K562 (cell line): ENCODE measurements around the gene BLTP3B.

Experiments
- ARID3A ChIP-seq: IDR thresholded peaks from 2 replicates; pipeline ENCODE4 v1.6.1; 2012; ENCODE audit warnings: low read depth, low read length, improper control_type of control experiment, borderline replicate concordance
- CTCF ChIP-seq, 3 experiments: IDR thresholded peaks in 2 of 3; conservative IDR thresholded peaks in 1 of 3; 2 replicates each; pipeline ENCODE4 v1.5.1; 2011 to 2012; ENCODE audit warnings: low read length in 3 of 3, mild to moderate bottlenecking in 3 of 3, control low read depth in 2 of 3, improper control_type of control experiment in 1 of 3, inconsistent platforms in 1 of 3, low read depth in 1 of 3, mixed read lengths in 1 of 3, moderate library complexity in 1 of 3; ENCODE audit not compliant: insufficient read depth in 2 of 3
- EWSR1 ChIP-seq: fragments of 450-650 bp; IDR thresholded peaks from 2 replicates; pipeline ENCODE4 v1.6.1; 2018; ENCODE audit warnings: borderline replicate concordance, mild to moderate bottlenecking, low read depth, moderate library complexity; ENCODE audit not compliant: partially characterized antibody
- LCOR ChIP-seq: sonication (generic); formaldehyde crosslinking; IDR thresholded peaks from 2 replicates; pipeline ENCODE4 v1.8.0; 2022; ENCODE audit warnings: mild to moderate bottlenecking, missing genetic modification reagents
- MAX ChIP-seq: sonication (generic); formaldehyde crosslinking; IDR thresholded peaks from 2 replicates; pipeline ENCODE4 v1.9.0; 2022; ENCODE audit warnings: mild to moderate bottlenecking, missing genetic modification reagents
- NRF1 ChIP-seq, 2 experiments: fragments of 450-650 bp; IDR thresholded peaks in 1 of 2; conservative IDR thresholded peaks in 1 of 2; 2 replicates each; pipeline ENCODE4 v1.6.1; 2014; ENCODE audit warnings: mild to moderate bottlenecking in 2 of 2
- USF2 ChIP-seq: sonication (generic); formaldehyde crosslinking; IDR thresholded peaks from 2 replicates; pipeline ENCODE4 v1.5.0; 2020; ENCODE audit warnings: missing genetic modification reagents
- YY1 ChIP-seq, 3 experiments: IDR thresholded peaks; 2 replicates each; pipeline ENCODE4 v1.6.1; 2011; ENCODE audit warnings: low read length in 2 of 3, mild to moderate bottlenecking in 2 of 3, moderate library complexity in 2 of 3, borderline replicate concordance in 1 of 3, control low read depth in 1 of 3, low read depth in 1 of 3; ENCODE audit not compliant: insufficient read depth in 3 of 3, insufficient replicate concordance in 2 of 3, control insufficient read depth in 1 of 3, insufficient read length in 1 of 3; ENCODE audit errors: extremely low read depth in 1 of 3
- ZBTB43 ChIP-seq: sonication (generic); formaldehyde crosslinking; IDR thresholded peaks from 2 replicates; pipeline ENCODE4 v1.8.0; 2023; ENCODE audit warnings: mild to moderate bottlenecking, missing genetic modification reagents
- ZBTB7A ChIP-seq: IDR thresholded peaks from 2 replicates; pipeline ENCODE4 v1.6.1; 2011; ENCODE audit warnings: low read depth, mild to moderate bottlenecking, low read length, moderate library complexity, borderline replicate concordance; ENCODE audit not compliant: control insufficient read depth
- ZNF253 ChIP-seq: fragments of 250-450 bp; sonication (Bioruptor Pico); conservative IDR thresholded peaks from 2 replicates; pipeline ENCODE4 v1.6.1; 2021; ENCODE audit warnings: mild to moderate bottlenecking
- ZNF41 ChIP-seq: fragments of 250-450 bp; sonication (Bioruptor Pico); conservative IDR thresholded peaks from 2 replicates; pipeline ENCODE4 v1.4.0; 2020; ENCODE audit warnings: mild to moderate bottlenecking

- TF ChIP-seq MAX (CRISPR knock-in tag) (no peak), ZBTB43 (CRISPR knock-in tag) (no peak), ARID3A (no peak), ZNF41 (no peak), CTCF (IDR thresholded peaks at IDR 0.05 in 2 of 3, conservative IDR thresholded peaks at IDR 0.05 in 1 of 3; ENCODE audit: insufficient read depth in 2 of 3, low read depth in 1 of 3, low read length in 3 of 3) (no peak), EWSR1 (no peak), ZBTB7A (no peak), NRF1 (conservative IDR thresholded peaks at IDR 0.05 in 1 of 2, IDR thresholded peaks at IDR 0.05 in 1 of 2) (no peak), YY1 (IDR thresholded peaks at IDR 0.05; ENCODE audit: borderline replicate concordance in 1 of 3, control insufficient read depth in 1 of 3, extremely low read depth in 1 of 3, insufficient read depth in 3 of 3, insufficient read length in 1 of 3, insufficient replicate concordance in 2 of 3, low read depth in 1 of 3, low read length in 2 of 3) (no peak), ZNF253 (CRISPR knock-in tag) (no peak), USF2 (CRISPR knock-in tag) (no peak), LCOR (CRISPR knock-in tag) (no peak)
Measured at GRCh38 chr12:100133200-100133599, 9.5 kb downstream of the BLTP3B start.
